Kidney (tissue), 14 donors: ENCODE results near the gene TNFRSF11A. TPM values are rescaled to one million over a fixed set of nuclear protein-coding genes. Genes with fewer than 3 reads are reported as not detected.

Source experiments
- DNase-seq, 5 donors: peaks; one replicate each; pipeline ENCODE4 v3.0.0-alpha.2; 2013 to 2020
- FAIRE-seq: peaks from 2 replicates; lab custom pipeline; 2012; peaks lifted over from hg19 to GRCh38; lab: Jason Lieb, UNC
- H3K27ac ChIP-seq, 2 donors: one replicate each; pipeline ENCODE4 v1.7.0; 2013; ENCODE audit warnings: low read depth in 2 of 2, low read length in 2 of 2, inconsistent platforms in 1 of 2
- H3K27me3 ChIP-seq: one replicate; pipeline ENCODE4 v1.7.1; 2013; ENCODE audit warnings: low read length, inconsistent platforms; ENCODE audit not compliant: control insufficient read depth, insufficient read depth
- H3K36me3 ChIP-seq, 3 donors: one replicate each; pipeline versions ENCODE4 v1.7.0 to v1.7.1; 2013; ENCODE audit warnings: low read length in 3 of 3, control low read depth in 1 of 3, inconsistent platforms in 1 of 3; ENCODE audit not compliant: insufficient read depth in 3 of 3, control insufficient read depth in 2 of 3
- H3K4me1 ChIP-seq, 3 donors: one replicate each; pipeline versions ENCODE4 v1.7.0 to v1.7.1; 2013; ENCODE audit warnings: low read length in 3 of 3, inconsistent platforms in 1 of 3, low read depth in 1 of 3; ENCODE audit not compliant: control insufficient read depth in 2 of 3, insufficient read depth in 2 of 3
- H3K4me3 ChIP-seq, 3 donors: one replicate each; pipeline versions ENCODE4 v1.7.0 to v1.8.1; 2013; ENCODE audit warnings: low read length in 3 of 3, control low read depth in 1 of 3, inconsistent platforms in 1 of 3
- H3K9ac ChIP-seq, 3 donors: one replicate each; pipeline versions ENCODE4 v1.7.0 to v1.7.1; 2013; ENCODE audit warnings: low read length in 3 of 3, control low read depth in 1 of 3, inconsistent platforms in 1 of 3
- H3K9me3 ChIP-seq, 3 donors: one replicate each; pipeline versions ENCODE4 v1.7.0 to v1.7.1; 2013; ENCODE audit warnings: low read length in 3 of 3, control low read depth in 1 of 3, inconsistent platforms in 1 of 3; ENCODE audit not compliant: control insufficient read depth in 2 of 3, insufficient read depth in 1 of 3
- intact Hi-C: fragments of 100-400 bp; cut with DNase I; formaldehyde crosslinking; loops from one replicate; pipeline ENCODE4 v1.11.1; 2022
- polyA plus RNA-seq: library from polyadenylated mRNA; stranded (reverse); fragments of 350-450 nt; fragmentation: Illumina TruSeq; extraction: RNeasy Lipid Tissue Mini Kit (QIAGEN cat#74804); gene quantifications from one replicate; pipeline ENCODE4 v1.2.3, GENCODE V29; 2014; ENCODE audit warnings: low read depth, low replicate concordance; ENCODE audit not compliant: insufficient read depth
- total RNA-seq: library from RNA; stranded (reverse); fragmentation: NEBNext Ultra II Directional; extraction: Animal tissue kit (Norgen Biotek cat#: 25700); gene quantifications from one replicate; pipeline ENCODE4 v1.2.1, GENCODE V29; 2021
- TF ChIP-seq, protein P1 (sequence below): IDR thresholded peaks from 3 replicates; pipeline ENCODE4 v1.5.1; 2012; ENCODE audit warnings: mild to moderate bottlenecking, moderate library complexity, borderline replicate concordance; ENCODE audit not compliant: insufficient read depth; ENCODE audit errors: extremely low read depth
- donor health status: control.
- donor health status: control.
- donor health status: control.
- donor health status: control.
- donor health status: control.
- donor health status: DM: yes; HTN: yes; CAD: no.
- donor health status: Normal renal cell carcinoma (clear cell type).

Gene TNFRSF11A
- total and polyA plus RNA-seq, 2 donors from 2014 or later, result 0.39 to 5.4 TPM

DNA sequence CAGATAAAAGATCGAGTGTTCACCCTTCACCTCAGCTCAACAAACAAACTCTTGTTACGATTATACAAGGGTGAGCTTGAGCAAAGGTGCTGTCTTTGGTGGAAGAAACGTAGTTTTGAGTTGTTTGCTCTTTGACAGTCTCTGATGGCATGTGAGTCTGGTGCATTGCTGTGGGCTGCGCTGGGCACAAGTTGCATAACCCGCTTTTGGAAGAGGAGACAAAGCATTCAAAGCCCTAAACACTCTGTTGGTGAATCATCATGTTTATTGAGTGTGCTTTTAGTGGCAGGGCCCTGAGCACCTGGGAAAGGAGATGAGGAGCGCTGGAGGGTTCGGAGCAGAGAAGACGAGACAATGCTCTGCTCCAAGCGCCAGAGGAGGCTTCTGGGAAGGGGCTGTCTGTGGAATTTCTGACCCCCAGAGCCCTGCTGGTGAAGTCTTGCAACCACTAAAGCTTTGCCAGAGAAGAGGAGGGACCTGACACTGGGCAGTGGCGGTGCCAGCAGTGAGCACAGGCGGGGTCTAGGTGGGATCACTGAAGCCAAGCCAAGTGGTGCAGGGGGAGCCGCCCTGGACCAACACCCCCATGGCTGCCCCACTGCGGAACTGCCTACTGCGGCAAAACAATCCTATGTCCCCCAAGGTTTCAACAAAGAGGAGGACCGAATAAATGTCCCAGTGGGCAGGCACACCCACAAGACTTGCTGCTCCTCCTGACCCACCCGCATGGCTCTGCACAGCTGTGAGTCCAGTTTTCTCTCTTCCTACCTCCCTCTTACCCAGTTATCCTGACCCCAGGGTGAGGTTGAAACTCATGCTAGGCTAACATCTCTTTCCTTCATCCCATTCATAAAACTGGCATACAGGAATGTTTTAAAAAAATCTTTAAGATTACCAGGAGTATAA is 64.0 kb downstream of the TNFRSF11A start:
- FAIRE-seq (no peak), DNase-seq (no peak)
- H3K4me3 ChIP-seq, result no peak overlapping the region
- H3K9me3 ChIP-seq, result peaks cover 0 to under 1% (median 0%) of the 10 kb centered on the region in 3 donors
- H3K9ac ChIP-seq, result no peak overlapping the region
- intact Hi-C loops, result no loop called here
- no peaks in the 10 kb centered on the region for H3K27me3 ChIP-seq
- H3K27ac ChIP-seq, result no peak overlapping the region
- no peaks in the 10 kb centered on the region for H3K36me3 ChIP-seq
- no peaks in the 10 kb centered on the region for H3K4me1 ChIP-seq
- TF ChIP-seq, protein P1, sequence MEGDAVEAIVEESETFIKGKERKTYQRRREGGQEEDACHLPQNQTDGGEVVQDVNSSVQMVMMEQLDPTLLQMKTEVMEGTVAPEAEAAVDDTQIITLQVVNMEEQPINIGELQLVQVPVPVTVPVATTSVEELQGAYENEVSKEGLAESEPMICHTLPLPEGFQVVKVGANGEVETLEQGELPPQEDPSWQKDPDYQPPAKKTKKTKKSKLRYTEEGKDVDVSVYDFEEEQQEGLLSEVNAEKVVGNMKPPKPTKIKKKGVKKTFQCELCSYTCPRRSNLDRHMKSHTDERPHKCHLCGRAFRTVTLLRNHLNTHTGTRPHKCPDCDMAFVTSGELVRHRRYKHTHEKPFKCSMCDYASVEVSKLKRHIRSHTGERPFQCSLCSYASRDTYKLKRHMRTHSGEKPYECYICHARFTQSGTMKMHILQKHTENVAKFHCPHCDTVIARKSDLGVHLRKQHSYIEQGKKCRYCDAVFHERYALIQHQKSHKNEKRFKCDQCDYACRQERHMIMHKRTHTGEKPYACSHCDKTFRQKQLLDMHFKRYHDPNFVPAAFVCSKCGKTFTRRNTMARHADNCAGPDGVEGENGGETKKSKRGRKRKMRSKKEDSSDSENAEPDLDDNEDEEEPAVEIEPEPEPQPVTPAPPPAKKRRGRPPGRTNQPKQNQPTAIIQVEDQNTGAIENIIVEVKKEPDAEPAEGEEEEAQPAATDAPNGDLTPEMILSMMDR, result no peak

DNA sequence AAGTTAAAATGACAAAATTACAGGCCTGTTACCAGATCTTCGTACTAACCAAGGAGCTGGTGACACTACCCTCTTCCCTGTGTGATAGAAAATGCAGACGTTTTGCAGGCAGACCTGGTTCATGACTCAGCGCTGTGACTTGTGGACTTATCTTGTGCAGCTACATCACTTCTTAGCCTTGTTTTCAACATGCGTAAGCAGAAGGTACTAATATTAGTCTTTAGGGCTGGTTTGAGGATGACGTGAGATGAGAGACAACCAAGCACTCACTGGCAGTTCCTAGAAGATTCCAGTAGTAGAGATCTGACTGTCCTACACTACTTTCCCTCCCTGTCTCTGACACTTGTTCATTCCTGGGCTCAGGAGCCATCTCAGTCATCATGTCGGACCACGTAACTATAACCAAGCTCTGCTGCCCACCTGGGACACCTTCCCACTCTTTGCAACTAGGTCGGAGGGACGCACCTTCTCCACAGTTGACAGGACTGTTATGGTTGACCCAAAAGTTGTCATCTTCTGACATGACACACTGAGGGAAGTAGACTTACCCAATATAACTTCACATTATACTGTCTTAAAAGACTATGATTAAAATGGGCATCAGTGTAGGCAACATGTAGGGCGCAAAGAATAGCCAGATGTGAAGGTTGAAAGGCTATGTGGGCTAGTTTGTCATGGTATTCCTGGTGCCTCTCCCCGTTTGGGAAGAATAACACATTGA is 64.8 kb downstream of the TNFRSF11A start:
- H3K36me3 ChIP-seq, result no peaks in the 10 kb centered on the region
- FAIRE-seq, result no peak
- no peaks in the 10 kb centered on the region for H3K9me3 ChIP-seq
- no peaks in the 10 kb centered on the region for H3K4me1 ChIP-seq
- H3K27me3 ChIP-seq, result no peaks in the 10 kb centered on the region
- DNase-seq, result no peak
- intact Hi-C loops, result no loop called here
- TF ChIP-seq, protein P1, result no peak
- no peak overlapping the region for H3K4me3 ChIP-seq
- H3K27ac ChIP-seq, result no peak overlapping the region
- no peak overlapping the region for H3K9ac ChIP-seq

DNA sequence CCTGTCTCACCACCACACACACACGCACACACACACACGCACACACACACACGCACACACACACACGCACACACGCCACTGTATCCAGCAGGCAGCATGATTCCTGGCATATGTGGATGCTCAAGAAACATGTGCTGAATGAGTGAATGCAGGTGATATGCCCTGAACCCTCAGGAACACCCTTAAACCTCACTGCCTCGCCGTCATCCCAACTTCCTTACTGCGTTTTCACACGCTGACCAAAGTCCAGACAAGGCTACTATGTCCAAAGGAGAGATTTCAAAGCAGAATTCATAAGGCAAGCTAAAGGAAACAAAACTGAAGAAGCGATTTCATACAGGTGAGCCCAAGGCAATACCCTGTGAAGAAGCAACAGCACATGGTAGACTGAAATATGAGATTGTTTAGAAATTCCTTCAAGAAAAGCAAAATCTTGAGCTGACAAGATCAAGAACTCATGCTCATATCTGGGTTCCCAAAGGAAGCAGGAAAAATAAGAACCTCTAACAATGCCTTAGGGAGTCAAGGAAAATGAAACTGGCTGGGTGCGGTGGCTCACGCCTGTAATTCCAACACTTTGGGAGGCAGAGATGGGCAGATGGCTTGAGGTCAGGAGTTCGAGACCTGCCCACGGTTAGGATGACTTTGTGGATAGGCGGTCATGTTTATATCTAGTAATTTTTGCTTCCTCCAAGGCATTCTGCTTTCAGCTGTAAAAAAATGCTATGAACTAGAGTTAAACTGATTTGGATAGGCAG is 69.1 kb downstream of the TNFRSF11A start:
- DNase-seq (no peak), FAIRE-seq (no peak)
- no peak overlapping the region for H3K9ac ChIP-seq
- intact Hi-C loops, result no loop called here
- H3K36me3 ChIP-seq, result no peaks in the 10 kb centered on the region
- H3K27me3 ChIP-seq, result no peaks in the 10 kb centered on the region
- no peak overlapping the region for H3K27ac ChIP-seq
- TF ChIP-seq, protein P1, result no peak
- no peak overlapping the region for H3K4me3 ChIP-seq
- no peaks in the 10 kb centered on the region for H3K4me1 ChIP-seq
- H3K9me3 ChIP-seq, result no peaks in the 10 kb centered on the region
